Measurements from ENCODE around the gene TRPM8.

TRPM8 gene

GRCh38 chr2:234048049-234048448 is 130.9 kb downstream of the TRPM8 start:
- no peak for DNase-seq (ENCODE audit: low spot score)

- no peak for DNase-seq (ENCODE audit: low spot score)
Observed at GRCh38 chr2:234050455-234051135, 133.4 kb downstream of the TRPM8 start, which contains the start of gene SPP2. TSS of gene SPP2 (plus strand) at chr2:234050702. CDS start at chr2:234050787, 85 bp downstream.

DNA sequence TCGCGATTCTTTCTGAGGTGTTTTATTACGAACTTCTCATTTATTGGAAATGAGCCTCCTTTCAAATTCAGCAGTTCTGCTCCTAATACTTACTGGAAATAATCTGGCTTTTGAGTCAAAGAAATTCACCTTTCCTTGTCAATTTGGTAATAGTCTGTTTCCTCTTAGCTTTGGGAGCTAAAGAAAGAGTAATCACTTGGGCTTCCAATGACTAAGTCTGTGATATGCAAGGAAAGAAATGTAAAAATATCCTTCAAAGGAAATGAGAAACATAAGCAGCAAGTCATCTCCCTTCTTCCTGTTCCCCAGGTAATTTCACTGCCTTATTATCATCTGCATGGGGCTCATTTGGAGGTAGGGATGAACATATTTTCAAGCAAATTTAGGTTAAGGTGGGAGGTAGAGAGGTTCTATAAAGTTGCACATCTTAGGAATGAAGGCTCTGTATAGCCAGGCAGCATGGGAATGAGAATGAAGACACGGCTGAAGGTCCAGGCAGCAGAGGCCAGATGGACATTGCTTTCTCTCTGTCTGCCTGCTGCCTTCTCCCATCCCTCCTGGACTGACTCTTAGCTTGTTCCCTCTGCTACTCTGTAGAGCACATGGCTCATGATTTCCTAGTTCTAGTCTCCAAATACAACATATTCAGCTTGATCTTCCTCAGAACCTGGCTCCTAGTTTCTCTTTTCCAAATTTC is 134.3 kb downstream of the TRPM8 start:
- no peak for DNase-seq (ENCODE audit: low spot score)

- no peak for DNase-seq (ENCODE audit: low spot score)
Observed at GRCh38 chr2:234058881-234059280, 141.7 kb downstream of the TRPM8 start.

GRCh38 chr2:234060236-234060635 is 143.1 kb downstream of the TRPM8 start:
- DNase-seq (ENCODE audit: low spot score) = no peak

DNA sequence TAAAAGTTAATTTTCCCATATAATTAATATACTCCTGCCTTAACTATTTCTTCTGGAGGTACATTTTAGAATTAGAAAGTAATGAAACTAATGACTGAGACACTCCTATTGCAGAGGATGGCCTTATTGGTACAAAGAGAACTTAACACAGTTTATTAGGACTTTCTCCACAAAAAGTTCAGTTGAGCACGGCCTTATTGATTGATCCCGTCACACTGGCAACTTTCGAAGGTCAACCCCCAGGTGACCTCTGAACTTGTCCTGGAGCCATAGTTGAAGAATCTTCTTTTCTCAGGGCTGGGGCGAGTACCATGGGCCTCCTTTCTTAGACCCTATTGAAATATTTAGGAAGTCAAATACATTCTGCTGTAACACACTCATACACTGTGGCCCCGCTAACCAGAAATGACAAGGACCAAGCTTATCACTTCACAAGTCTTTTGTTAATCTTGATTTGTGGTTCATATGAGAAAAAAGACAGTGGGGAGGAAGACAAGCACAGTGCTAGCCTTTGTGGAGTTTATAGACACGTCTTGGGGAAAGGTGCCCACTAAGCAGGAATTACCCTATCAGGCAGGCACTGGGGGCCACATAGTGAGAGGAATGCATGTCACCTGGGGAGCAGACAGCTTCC is 144.6 kb downstream of the TRPM8 start:
- DNase-seq (ENCODE audit: low spot score) = no peak

DNA sequence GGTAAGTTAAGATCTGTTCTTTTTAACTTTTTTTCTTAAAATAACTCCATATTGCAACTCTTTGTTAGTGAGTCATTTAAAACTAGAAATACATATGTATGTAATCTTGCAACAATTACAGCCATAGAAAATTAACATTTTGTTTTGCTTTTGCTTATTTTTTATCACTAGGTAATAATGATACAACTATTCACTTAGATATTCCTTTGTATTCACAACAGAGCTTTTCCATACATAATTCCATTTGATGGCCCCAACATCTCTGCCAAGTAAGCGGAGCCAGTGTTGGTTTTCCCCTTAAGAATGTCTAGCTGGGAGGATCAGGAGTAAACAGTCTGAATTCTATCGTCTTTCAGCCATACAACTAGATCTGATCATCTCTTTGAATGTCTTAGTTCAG is 149.4 kb downstream of the TRPM8 start:
- DNase-seq (ENCODE audit: low spot score) = no peak

Data from LoVo (cell line).